Lung (tissue), 12 donors: ENCODE measurements around the gene HOMER1. TPM values are rescaled to one million over a fixed set of nuclear protein-coding genes. Genes with fewer than 3 reads are reported as not detected.

Source experiments
- ATAC-seq: fragments of 200-7000 bp; cut with Tn5 transposase; one replicate; pipeline ENCODE4 v1.9.1; 2020; ENCODE audit warnings: moderate number of reproducible peaks; ENCODE audit not compliant: insufficient read depth, low FRiP score
- DNase-seq, 3 donors: peaks; one replicate each; pipeline ENCODE4 v3.0.0-alpha.2; 2013 to 2017
- H3K27ac ChIP-seq, 2 donors: one replicate each; pipeline ENCODE4 v1.5.1; 2013; ENCODE audit warnings: mild to moderate bottlenecking in 2 of 2, moderate library complexity in 2 of 2, control low read depth in 1 of 2, inconsistent platforms in 1 of 2, low read depth in 1 of 2, low read length in 1 of 2
- H3K27me3 ChIP-seq, 3 donors: one replicate each; pipeline ENCODE4 v1.5.1; 2013; ENCODE audit warnings: low read length in 2 of 3; ENCODE audit not compliant: control insufficient read depth in 3 of 3, insufficient read depth in 3 of 3
- H3K36me3 ChIP-seq, 4 donors: one replicate each; pipeline ENCODE4 v1.5.1; 2013; ENCODE audit warnings: low read length in 4 of 4, mild to moderate bottlenecking in 1 of 4, moderate library complexity in 1 of 4; ENCODE audit not compliant: control insufficient read depth in 4 of 4, insufficient read depth in 4 of 4
- H3K4me1 ChIP-seq, 5 donors: one replicate each; pipeline ENCODE4 v1.5.1; 2013; ENCODE audit warnings: low read length in 5 of 5, mild to moderate bottlenecking in 2 of 5, moderate library complexity in 1 of 5; ENCODE audit not compliant: control insufficient read depth in 5 of 5, insufficient read depth in 5 of 5
- H3K4me3 ChIP-seq: one replicate; pipeline ENCODE4 v1.5.1; 2013; ENCODE audit warnings: mild to moderate bottlenecking, control low read depth, moderate library complexity
- H3K9ac ChIP-seq, 2 donors: one replicate each; pipeline ENCODE4 v1.5.1; 2013; ENCODE audit warnings: low read length in 2 of 2, control low read depth in 1 of 2; ENCODE audit not compliant: insufficient read depth in 1 of 2
- H3K9me3 ChIP-seq, 4 donors: one replicate each; pipeline ENCODE4 v1.5.1; 2013; ENCODE audit warnings: low read length in 3 of 4, mild to moderate bottlenecking in 1 of 4, moderate library complexity in 1 of 4; ENCODE audit not compliant: control insufficient read depth in 4 of 4, insufficient read depth in 3 of 4
- WGBS, 2 donors: extraction: QIAGEN DNeasy Blood & Tissue Kit; methylation state at CpG; one replicate each; pipeline ENCODE4 v1.1.7; 2013; 5-methylcytosine and 5-hydroxymethylcytosine counted together
- polyA plus RNA-seq, 2 donors: library from polyadenylated mRNA; stranded (reverse); fragments of 200-250 nt; gene quantifications; one replicate each; pipeline ENCODE4 v1.2.1, GENCODE V29; 2013
- total RNA-seq, 2 donors: library from RNA; depleted of rRNA in 1 of 2; stranded (reverse); fragments of >200 nt in 1 of 2; gene quantifications; one replicate each; pipeline ENCODE4 v1.2.1, GENCODE V29; 2014 to 2021
- TF ChIP-seq, protein P1 (sequence below): IDR thresholded peaks from 2 replicates; pipeline ENCODE4 v1.5.1; 2012; ENCODE audit warnings: mild to moderate bottlenecking; ENCODE audit errors: control extremely low read depth, extremely low read depth
- donor health status: control.
- donor health status: control.
- donor health status: Bipolar disorder and iron deficiency.
- donor health status: healthy.
- donor health status: DM: yes; HTN: yes; CAD: no.

The HOMER1 gene
- total and polyA plus RNA-seq, 4 donors: 1.2 to 15.4 (median 4.5) TPM

DNA sequence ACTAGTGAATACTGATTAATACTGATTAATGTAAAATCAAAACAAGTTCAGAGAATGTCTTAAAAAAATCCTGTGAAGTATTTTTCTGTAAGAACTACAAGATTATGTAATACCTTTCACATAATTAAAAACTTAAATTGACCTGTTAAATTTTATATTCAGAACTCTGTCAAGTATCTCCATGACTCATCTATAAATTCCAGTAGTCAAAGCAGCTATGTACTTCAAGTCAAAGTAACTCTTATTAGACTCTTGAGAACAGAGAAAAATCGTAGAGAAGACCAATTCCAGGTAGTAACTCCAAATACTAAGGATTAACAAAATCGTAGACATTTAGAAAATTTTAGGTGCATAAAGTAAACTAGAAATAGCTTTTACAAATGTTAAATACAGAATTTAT is 77.1 kb downstream of the HOMER1 start:
- H3K9me3 ChIP-seq: no peaks in the 10 kb centered on the region
- H3K36me3 ChIP-seq: no peaks in the 10 kb centered on the region
- ATAC-seq (no peak), DNase-seq (no peak)
- H3K4me1 ChIP-seq: no peaks in the 10 kb centered on the region
- H3K27me3 ChIP-seq: no peaks in the 10 kb centered on the region
- H3K4me3 ChIP-seq: no peak overlapping the region
- WGBS, 2 donors: 68 to 88% methylated on average over 2 of the region's 2 CpGs
- no peak overlapping the region for H3K9ac ChIP-seq
- TF ChIP-seq, protein P1, sequence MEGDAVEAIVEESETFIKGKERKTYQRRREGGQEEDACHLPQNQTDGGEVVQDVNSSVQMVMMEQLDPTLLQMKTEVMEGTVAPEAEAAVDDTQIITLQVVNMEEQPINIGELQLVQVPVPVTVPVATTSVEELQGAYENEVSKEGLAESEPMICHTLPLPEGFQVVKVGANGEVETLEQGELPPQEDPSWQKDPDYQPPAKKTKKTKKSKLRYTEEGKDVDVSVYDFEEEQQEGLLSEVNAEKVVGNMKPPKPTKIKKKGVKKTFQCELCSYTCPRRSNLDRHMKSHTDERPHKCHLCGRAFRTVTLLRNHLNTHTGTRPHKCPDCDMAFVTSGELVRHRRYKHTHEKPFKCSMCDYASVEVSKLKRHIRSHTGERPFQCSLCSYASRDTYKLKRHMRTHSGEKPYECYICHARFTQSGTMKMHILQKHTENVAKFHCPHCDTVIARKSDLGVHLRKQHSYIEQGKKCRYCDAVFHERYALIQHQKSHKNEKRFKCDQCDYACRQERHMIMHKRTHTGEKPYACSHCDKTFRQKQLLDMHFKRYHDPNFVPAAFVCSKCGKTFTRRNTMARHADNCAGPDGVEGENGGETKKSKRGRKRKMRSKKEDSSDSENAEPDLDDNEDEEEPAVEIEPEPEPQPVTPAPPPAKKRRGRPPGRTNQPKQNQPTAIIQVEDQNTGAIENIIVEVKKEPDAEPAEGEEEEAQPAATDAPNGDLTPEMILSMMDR: no peak
- no peak overlapping the region for H3K27ac ChIP-seq

DNA sequence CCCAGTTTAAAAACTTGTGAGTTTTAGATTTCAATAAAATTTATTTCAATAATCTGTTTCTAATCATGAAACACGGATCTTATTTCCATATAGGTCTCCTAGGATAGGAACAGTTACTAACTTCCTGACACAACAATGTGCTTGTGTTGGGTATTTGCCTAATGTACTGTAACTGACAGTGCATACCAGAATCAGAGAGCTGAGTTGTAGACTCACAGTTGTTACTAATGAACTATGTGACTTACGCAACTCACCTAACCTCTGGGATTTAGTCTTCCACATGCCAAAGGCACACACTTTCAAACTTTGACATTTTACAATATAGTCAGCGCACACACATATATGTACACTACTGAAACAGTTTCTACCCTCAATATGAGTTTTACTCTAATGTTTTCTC is 77.7 kb downstream of the HOMER1 start:
- whole genome bisulfite sequencing, 2 donors: 92% methylated on average over 3 of the region's 3 CpGs
- no peak for ATAC-seq

DNA sequence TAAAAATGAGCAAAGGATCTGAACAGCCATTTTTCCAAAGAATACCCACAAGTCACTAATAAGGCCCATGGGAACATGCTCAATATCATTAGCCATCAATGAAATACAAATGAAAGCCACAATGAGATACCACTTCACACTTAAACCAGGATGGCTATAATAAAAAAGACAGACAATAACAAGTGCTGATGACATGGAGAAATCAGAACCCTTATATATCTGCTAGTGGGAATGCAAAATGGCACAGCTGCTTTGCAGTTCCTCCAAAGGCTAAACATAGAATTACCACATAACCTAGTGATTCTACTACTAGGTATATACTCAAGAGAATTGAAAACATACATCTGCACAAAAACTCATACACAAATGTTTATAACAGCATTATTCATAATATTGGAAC is 83.7 kb downstream of the HOMER1 start:
- TF ChIP-seq, protein P1: no peak
- no peak for ATAC-seq
- no peaks in the 10 kb centered on the region for H3K4me1 ChIP-seq

More for the DNA sequence above, 77.7 kb downstream of the HOMER1 start:
- Histone ChIP-seq H3K9me3 (no peaks in the 10 kb centered on the region), H3K36me3 (no peaks in the 10 kb centered on the region), H3K4me3 (no peak overlapping the region), H3K4me1 (no peaks in the 10 kb centered on the region), H3K9ac (no peak overlapping the region), H3K27ac (no peak overlapping the region), H3K27me3 (no peaks in the 10 kb centered on the region)
- TF ChIP-seq, protein P1: no peak
- DNase-seq: no peak

DNA sequence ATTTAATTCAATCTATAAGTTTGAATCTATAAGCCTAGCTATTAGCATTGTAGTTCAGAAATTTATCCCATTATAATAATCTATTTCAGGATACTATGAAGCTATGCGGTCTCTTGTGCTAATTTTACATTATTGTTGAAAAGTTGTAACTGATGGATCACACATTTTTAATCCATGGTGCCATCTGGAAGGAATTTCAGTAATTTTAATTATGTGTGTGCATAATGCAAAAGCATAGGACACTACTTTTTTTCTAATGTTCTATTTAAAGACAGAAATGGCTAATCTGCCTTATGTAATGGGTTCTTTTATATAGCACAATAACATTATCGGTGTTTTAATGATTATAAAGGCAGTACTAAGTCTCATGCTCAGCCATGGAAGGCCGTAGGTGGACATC is 90.6 kb downstream of the HOMER1 start:
- TF ChIP-seq, protein P1: no peak
- no peak for ATAC-seq
- H3K36me3 ChIP-seq: no peaks in the 10 kb centered on the region
- H3K27ac ChIP-seq: no peak overlapping the region
- H3K4me3 ChIP-seq: no peak overlapping the region
- DNase-seq: no peak
- H3K9me3 ChIP-seq: no peaks in the 10 kb centered on the region
- peaks cover 0 to 9% (median 0%) of the 10 kb centered on the region in 5 donors for H3K4me1 ChIP-seq
- no peak overlapping the region for H3K9ac ChIP-seq
- 75 to 76% methylated on average over 3 of the region's 3 CpGs for WGBS, 2 donors
- no peaks in the 10 kb centered on the region for H3K27me3 ChIP-seq

More for the DNA sequence above, 83.7 kb downstream of the HOMER1 start:
- H3K9me3 ChIP-seq: no peaks in the 10 kb centered on the region
- no peak overlapping the region for H3K4me3 ChIP-seq
- H3K27me3 ChIP-seq: no peaks in the 10 kb centered on the region
- DNase-seq: no peak
- H3K9ac ChIP-seq: no peak overlapping the region
- H3K27ac ChIP-seq: no peak overlapping the region
- no peaks in the 10 kb centered on the region for H3K36me3 ChIP-seq
